GM21447 (cell line): Measurements from ENCODE around the gene C1orf141.
A peak's percentile ranks its signal among the peaks of the same experiment; 100 is the strongest.
"Not testable (repeated sequence)": the region's sequence is repeated elsewhere in the genome, so short reads cannot be mapped to it uniquely, and the experiment has no call there.

Source experiments
- ATAC-seq: cut with Tn5 transposase; IDR thresholded peaks from one replicate; pipeline ENCODE4 v1.9.1; 2021; ENCODE audit not compliant: unreplicated experiment

The C1orf141 gene

DNA sequence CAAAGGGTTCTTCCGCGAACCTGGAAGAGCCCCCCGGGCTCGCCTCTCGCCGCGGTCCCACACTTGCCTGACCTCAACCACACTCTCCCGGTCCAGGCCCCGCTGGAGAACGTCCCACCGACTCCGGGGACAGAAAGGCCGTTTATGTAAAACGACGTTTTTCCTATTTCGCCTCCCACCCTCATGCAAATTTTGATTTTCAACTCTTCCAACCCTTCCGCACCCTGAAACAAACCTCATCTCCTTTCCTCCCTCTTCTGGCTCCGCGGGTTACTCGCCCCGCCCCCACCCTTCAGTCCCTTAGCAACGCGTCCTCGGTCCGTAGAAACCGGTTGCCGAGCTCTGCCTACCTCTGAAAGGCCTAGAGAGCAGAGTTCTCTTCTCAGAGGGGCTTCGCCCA lies at the start of gene C1orf141:
C1orf141 (minus strand) TSS at position 276 of the 400 bp plus-strand sequence. CDS start 7,730 bp downstream, outside the sequence.
- no peak for ATAC-seq

DNA sequence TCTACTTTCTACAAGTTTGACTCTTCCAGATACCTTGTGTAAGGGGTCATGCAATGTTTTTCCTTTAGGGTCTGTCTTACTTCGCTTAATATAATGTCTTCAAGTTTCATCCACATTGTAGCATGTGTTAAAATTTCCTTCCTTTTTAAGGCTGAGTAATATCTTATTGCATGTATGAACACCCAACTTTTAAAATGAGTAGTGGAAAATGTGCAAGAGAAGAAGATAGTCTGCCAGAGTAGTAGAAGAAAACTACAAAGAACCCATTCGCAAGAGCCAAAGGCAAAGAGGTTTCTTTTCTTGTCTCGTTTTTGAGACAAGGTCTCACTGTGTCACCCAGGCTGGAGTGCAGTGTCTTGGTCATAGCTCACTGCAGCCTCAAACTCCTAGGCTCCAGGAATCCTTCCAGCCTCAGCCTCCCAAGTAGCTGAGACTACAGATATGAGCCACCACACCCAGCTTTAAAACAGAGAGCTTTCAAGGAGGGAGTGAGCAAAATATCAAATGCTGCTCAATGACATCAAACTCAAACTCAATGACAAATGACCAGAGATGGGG lies 40.8 kb upstream of the C1orf141 start:
- no peak for ATAC-seq

DNA sequence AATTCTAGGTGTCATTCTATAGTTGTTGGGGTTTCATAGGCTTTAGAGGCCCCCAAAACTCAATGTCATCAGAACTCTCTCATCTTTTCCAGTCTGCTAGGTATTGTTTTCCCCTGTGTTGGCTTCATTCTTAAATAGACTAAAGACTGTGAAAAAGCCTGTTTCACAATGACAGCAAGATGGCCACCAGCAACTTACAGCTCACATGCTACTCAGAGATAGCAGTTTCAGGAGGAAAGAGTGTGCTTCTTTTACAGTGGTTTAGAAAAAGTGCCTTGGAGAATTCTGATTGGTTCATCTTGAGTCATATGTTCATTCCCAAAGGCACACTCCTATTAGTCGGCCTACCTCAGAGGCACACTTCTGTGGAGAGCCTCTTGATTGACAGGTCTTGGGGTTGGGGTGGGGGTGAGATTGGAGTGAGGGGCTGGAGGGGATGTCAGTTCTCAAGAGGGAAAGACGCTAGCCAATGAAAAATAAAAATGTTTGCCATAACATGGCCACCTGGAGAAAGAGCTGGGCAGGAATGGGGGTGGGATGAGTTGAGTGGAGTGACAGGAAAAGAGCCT lies 40.0 kb upstream of the C1orf141 start:
- no peak for ATAC-seq

DNA sequence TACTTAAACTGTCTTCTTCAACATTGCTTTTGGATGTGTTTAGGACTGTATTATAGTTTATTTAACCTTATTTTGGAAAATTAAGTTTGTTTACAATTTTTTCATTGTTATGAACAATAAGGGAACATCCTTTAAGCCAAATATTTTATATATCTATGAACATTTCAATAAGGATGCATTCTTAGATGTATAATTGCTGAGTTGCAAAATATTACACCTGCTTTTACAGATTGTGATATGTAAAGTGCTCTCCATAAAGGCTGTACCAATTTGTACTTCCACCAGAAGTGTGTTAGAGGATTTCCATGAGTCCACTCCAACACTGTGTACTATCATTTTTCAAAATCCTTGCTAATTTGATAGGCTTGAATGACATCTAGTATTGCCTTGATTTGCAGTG lies 39.2 kb upstream of the C1orf141 start:
- no peak for ATAC-seq

GRCh38 chr1:67171978-67172377 lies 37.2 kb upstream of the C1orf141 start:
- no peak for ATAC-seq

DNA sequence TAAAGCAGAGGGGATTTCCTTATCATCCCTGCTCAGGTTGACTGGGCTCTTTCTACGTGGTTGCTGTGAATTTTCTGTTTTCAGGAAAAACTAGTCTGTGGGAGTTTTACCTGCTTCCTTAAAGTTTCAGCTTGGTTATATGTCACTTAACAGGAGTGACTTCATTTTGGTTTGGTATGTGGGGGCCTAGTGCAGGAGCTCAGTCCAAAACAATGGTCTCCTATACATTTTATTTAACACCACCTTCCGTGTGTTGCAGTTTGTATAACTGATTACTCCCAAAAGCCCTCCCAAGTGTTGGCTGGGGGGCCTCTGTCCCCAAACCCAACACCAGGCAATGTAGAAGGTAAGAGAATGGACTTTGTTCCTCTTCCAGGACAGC lies 36.8 kb upstream of the C1orf141 start:
- ATAC-seq: no peak

DNA sequence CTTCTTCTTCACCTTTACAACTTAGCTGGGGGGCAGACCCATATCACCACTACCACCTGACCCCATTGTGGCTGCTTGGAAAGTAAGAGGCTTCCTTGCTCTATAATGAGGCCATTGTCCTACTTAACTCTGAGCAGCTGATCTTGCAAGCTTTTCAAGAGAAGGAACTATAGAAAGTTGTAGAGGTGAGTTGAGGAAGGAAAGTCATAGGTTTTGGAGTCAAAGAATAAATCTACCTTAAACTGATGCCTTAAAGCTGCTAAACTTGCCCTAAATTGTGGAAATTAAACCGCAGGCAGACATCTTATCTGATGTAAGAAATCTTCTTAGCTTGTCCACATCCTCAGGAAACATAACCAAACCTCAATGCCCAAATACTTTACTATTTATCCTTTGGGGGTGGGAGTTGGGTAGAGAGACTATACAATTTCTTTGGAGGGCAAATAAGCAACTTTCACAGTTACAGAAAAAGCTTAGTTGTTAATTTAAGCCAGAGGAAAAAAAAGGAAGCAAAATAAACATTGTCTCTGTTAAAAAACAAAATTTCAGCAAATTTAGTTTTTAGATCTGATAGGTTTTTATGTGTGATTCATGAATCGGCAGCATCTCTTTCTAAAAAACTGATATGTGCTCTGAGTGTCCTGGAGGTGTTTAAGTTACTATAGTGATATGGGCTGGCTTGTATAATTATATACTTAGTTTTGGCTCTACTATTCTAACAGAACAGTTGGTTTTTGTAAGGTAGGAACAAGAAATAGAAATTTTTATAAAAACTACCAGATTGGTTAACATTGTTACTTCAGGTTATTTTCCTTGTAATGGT lies 36.2 kb upstream of the C1orf141 start:
- no peak for ATAC-seq

GRCh38 chr1:67169932-67170331 lies 35.2 kb upstream of the C1orf141 start:
- no peak for ATAC-seq

DNA sequence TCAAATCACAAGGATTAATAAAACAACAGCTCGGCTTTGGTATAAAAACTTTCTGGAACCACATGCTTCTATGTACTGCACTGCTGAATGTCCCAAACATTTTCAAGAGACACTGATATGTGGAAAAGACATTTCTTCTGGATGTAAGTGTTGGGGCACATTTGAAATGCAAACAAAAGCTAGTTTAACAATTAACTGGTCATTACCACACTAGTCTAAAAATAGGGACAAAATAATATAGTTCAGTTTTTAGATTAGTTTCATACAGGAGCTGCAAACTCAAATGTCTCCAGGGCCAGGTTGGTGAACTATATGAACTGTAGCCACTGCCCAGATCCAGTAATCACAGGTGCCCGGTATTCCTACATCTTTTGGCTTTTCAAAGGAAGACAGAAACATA lies 34.7 kb upstream of the C1orf141 start:
- peak; percentile 42 for ATAC-seq

GRCh38 chr1:67166196-67166595 lies 31.4 kb upstream of the C1orf141 start, which contains the start of gene IL23R:
Gene IL23R (plus strand): TSS chr1:67166454. CDS start chr1:67168121, 1,667 bp downstream.
- peak; percentile 85 for ATAC-seq

DNA sequence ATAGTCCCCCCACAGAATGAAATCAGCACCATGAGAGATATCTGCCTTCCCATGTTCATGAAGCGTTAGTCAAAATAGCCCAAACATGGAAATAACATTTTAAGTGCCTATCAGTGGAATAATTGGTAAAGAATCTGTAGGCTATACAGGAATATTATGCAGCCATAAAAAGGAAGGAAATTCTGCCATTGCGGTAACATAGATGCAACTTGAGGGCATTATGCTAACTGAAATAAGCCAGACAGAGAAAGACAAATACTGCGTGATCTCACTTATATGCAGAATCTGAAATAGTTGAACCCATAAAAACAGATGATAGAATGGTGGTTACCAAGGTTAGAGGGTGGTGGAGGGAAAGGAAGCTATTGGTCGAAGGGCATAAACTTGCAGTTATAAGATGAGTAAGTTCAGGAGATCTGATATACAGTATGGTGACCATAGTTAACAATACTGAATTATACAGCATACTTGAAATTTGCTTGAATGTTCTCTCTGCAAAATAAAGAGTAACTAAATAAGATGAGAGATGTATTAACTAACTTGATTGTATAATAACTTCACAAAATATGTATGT lies 30.8 kb upstream of the C1orf141 start:
- ATAC-seq: no peak

GRCh38 chr1:67162954-67163353 lies 28.2 kb upstream of the C1orf141 start:
- ATAC-seq: peak; percentile 32

GRCh38 chr1:67159233-67159632 lies 24.5 kb upstream of the C1orf141 start:
- no peak for ATAC-seq

DNA sequence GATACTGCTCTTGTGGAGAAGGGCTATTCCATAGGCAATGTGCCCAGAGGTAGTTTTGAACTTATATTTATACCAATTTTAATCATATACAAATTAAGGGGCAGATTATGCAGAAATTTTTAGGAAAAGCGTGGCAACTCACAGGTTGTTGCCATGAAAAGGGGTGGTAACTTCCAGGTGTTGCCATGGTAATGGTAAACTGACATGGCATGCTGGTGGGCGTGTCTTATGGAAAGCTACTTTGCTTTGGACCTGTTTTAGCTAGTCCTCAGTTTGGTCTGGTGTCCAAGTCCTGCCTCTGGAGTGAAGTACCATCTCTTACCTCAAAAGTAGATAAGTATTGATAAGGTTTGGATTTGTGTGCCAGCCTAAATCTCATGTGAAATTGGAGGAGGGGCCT lies 23.6 kb upstream of the C1orf141 start:
- no peak for ATAC-seq

- no peak for ATAC-seq
Measured at GRCh38 chr1:67150931-67151330, 16.2 kb upstream of the C1orf141 start.

DNA sequence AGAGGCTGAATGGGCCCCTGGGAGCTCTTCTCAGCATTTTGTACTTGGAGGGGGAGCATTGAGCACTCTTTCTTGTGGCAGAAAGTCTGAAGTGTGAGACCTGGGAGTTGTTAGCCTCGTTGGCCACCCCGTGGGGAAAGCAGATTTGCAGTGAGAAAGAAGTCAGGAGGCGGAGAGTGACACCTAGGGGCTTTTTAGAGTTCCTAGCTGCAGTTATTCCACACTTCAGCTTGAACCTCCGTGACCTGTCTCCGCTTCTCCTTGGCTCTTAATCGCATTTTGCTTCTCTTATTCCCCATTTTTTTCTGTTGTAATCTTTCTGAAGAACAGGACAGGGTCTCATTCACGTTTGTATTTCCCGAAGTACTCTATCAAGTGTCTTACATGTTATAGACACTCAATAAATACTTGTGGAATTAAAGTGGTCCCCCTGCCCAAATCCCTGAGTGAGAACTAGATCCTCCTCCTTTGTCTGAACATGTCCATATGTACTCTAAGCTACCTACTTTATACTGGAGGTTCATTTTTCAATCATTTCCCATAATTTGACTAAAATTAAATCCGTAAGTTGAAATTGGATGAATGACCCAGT lies 14.5 kb upstream of the C1orf141 start:
- ATAC-seq: peak; percentile 96

DNA sequence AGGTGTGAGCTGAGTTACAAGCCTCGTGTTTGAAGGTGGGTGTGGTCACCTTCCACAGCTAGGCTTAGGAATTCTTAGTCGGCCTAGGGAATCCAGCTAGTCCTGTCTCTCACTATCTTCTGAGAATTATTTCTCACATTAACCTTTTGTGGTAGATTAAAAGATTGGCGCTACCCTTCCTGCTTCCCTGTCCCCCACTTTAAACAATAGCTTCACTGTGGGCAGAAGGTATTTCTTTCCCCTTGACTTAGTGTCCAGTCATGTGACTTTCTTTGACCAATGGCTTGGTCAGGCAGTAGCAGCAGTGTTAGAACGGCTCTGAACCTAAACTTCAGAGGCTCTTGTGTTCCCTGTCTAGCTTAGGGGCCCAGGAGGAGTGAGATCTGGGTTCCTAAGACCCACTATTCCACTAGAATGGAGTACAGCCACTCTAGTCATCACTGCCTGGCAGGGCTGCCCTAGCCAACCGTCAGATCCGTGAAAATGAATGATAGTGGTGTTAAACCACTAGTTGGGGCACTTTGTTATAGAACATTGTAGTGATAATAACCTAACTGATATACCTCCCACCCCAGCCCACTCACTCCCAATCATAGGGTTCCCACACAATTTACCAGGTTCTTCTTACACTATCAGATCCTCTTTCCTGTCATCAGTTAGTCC lies 13.9 kb upstream of the C1orf141 start:
- ATAC-seq: peak; percentile 19

DNA sequence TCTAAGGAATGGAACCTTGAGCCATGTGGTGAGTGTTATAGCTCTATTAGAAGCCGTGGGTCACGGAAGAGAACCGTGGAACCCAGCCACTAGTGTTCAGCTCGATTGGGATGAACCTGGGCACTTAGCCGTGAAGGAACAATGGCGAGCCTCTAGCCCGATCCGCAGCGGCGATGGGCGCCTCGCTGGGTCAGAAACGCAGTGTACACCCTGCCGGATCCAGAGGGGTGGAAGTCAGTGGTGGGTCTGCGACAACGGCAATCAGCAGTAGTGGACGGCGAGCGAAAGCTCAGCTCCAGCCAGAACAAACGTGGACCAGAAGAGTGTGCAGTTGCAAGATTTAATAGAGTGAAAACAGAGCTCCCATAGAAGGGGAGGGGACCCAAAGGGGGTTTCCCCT lies 13.2 kb upstream of the C1orf141 start:
- ATAC-seq: not testable (repeated sequence)

GRCh38 chr1:67146539-67146938 lies 11.8 kb upstream of the C1orf141 start:
- ATAC-seq: no peak

GRCh38 chr1:67146101-67146500 lies 11.3 kb upstream of the C1orf141 start:
- ATAC-seq: no peak

DNA sequence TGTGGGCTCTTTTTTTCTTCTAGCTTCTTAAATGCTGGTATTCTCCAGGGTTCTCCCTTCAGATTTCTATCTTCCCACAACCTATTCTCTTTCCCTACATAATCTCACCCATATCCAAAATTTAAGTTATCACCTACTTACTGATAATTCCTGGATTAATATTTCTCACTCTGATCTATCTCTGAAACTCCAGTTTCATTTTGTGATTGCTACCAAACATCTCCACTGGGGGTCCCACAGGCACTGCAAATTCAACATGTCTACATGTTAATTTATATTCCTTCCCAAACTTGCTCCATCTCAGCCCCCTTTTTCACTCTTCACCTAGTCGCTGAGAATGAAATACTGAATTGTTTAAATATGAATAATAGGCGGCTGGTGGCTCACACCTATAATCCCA lies 9.9 kb upstream of the C1orf141 start:
- no peak for ATAC-seq
